SW480 (cell line): ENCODE measurements around the gene PCDHA1.

ENCODE experiments used
- DNase-seq: peaks from one replicate; pipeline ENCODE4 v3.0.0-alpha.2; 2016; ENCODE audit warnings: low spot score

Gene PCDHA1

DNA sequence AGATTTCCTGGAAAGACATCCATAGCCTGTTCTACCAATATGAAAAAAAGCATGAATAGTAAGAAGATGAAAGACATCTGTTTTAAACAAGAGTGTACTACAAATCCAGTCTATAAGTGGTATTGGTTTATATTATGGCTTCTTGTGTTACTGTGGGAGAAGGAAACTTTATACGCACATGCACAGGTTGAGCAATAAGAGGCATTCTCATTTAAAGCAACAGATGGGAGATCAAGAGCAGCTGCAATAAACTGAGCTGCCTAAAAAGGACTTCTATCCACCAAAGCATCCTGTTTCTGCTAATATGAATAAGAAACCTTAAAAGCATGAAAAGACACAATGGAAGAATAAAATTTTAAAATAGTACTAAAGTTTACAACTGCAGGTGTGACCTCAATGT lies 256.6 kb downstream of the PCDHA1 start:
- DNase-seq: no peak

DNA sequence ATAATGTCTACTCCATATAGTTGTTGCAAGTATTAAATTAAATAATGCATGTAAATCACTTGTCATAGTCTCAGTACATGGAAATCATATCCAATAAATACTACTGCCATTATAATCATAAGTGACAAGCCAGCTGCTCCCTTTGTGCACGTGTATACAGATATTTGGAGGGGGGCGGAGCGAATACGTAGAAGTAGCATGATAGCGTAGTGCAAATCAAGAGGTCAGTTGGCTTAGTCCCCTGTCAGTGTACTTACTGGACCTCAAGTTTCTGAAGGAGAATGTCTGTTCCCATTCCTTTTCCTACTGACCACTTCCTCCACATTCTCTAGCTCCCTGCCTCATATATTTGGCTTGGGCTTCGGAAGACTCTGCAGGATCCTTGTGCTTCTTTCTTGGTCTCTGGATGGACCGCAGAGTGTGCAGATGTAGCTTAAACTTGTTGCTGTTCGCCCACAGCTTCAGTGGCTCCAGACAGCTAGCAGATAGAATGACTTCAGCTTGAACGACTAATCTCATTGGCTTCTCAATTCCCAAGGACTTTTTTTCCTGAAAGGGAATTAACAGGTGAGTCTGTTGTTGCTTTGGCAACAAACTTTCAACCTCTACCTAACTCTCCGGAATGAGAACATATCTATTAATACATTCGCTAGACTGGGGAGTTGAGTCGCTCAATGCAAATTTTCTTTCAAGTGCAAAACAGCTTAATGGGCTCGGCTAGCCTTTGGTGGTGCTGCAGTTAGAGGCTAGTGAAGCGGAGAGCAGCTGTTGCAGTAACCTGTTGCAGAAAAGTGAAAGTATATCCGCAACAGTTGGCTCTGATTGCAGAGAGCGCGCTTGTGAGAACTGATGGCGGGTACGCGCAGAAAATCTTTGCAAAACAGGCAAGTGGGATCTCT lies 264.9 kb downstream of the PCDHA1 start, which contains the start of gene PCDHB1:
Gene PCDHB1 (plus strand): TSS at position 753 of the 899 bp plus-strand sequence. CDS start 97 bp downstream, at position 850.
- DNase-seq: no peak

DNA sequence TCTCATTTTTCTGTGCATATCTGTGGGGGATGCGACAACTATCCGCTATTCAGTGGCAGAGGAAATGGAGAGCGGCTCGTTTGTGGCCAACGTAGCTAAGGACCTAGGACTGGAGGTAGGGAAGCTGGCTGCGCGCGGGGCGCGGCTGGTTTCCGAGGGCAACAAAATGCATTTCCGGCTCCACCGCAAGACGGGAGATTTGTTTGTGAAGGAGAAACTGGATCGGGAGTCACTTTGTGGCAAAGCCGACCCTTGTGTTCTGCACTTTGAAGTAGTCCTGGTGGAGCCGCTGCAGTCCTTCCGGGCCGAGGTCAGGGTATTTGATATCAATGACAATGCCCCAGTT lies 265.6 kb downstream of the PCDHA1 start:
- no peak for DNase-seq
